Neural progenitor cell (in vitro differentiated cells): ENCODE measurements around the gene ANO1. TPM values are rescaled to one million over a fixed set of nuclear protein-coding genes. Genes with fewer than 3 reads are reported as not detected.

Source experiments
- DNase-seq: peaks from one replicate; pipeline ENCODE4 v3.0.0-alpha.2; 2016; ENCODE audit warnings: low spot score
- H2AFZ ChIP-seq: fragments of 200-600 bp; sonication (generic); replicated peaks from 2 replicates; pipeline ENCODE4 v1.6.1; 2016; ENCODE audit warnings: antibody characterized with exemption
- H3F3A ChIP-seq: fragments of 200-600 bp; sonication (generic); 2 replicates; pipeline ENCODE4 v1.6.1; 2016; ENCODE audit warnings: antibody characterized with exemption, low read depth
- H3K27ac ChIP-seq: fragments of 200-600 bp; sonication (generic); 2 replicates; pipeline ENCODE4 v1.5.1; 2016; ENCODE audit warnings: mild to moderate bottlenecking
- H3K27me3 ChIP-seq: fragments of 200-600 bp; sonication (generic); 2 replicates; pipeline ENCODE4 v1.6.1; 2016; ENCODE audit warnings: mild to moderate bottlenecking, moderate library complexity
- H3K36me3 ChIP-seq: fragments of 200-600 bp; sonication (generic); 2 replicates; pipeline ENCODE4 v1.5.1; 2016
- H3K4me1 ChIP-seq: fragments of 200-600 bp; sonication (generic); 2 replicates; pipeline ENCODE4 v1.6.1; 2016; ENCODE audit warnings: mixed run types
- H3K4me2 ChIP-seq: fragments of 200-600 bp; sonication (generic); 2 replicates; pipeline ENCODE4 v1.6.1; 2016
- H3K4me3 ChIP-seq: fragments of 200-600 bp; sonication (generic); 2 replicates; pipeline ENCODE4 v1.5.1; 2016
- H3K79me2 ChIP-seq: fragments of 200-600 bp; sonication (generic); 2 replicates; pipeline ENCODE4 v1.6.1; 2016; ENCODE audit warnings: low read depth
- H3K9ac ChIP-seq: fragments of 200-600 bp; sonication (generic); 2 replicates; pipeline ENCODE4 v1.6.1; 2016
- H3K9me3 ChIP-seq: fragments of 200-600 bp; sonication (generic); 2 replicates; pipeline ENCODE4 v1.5.1; 2016; ENCODE audit warnings: low read depth
- H4K20me1 ChIP-seq: fragments of 200-600 bp; sonication (generic); 2 replicates; pipeline ENCODE4 v1.6.1; 2016; ENCODE audit warnings: low read depth
- H3K27ac Mint-ChIP-seq: 3 replicates; pipeline ENCODE4 v1.8.0; 2021; ENCODE audit warnings: mixed read lengths
- H3K27me3 Mint-ChIP-seq: 2 replicates; pipeline ENCODE4 v1.8.0; 2022; ENCODE audit warnings: low read depth, mild to moderate bottlenecking, inconsistent platforms, moderate library complexity, mixed read lengths; ENCODE audit not compliant: insufficient read depth
- H3K36me3 Mint-ChIP-seq: 3 replicates; pipeline ENCODE4 v1.8.0; 2021; ENCODE audit warnings: mixed read lengths
- H3K4me1 Mint-ChIP-seq: 3 replicates; pipeline ENCODE4 v1.8.0; 2021; ENCODE audit warnings: mixed read lengths
- H3K4me3 Mint-ChIP-seq: 3 replicates; pipeline ENCODE4 v1.8.0; 2021; ENCODE audit warnings: mild to moderate bottlenecking, moderate library complexity, mixed read lengths
- H3K9me3 Mint-ChIP-seq: 3 replicates; pipeline ENCODE4 v1.8.0; 2020; ENCODE audit warnings: mixed read lengths
- CTCF ChIP-seq: fragments of 200-600 bp; sonication (generic); IDR thresholded peaks from 2 replicates; pipeline ENCODE4 v1.5.1; 2017; ENCODE audit warnings: antibody characterized with exemption, mild to moderate bottlenecking
- EZH2 ChIP-seq: fragments of 200-600 bp; sonication (generic); IDR thresholded peaks from 2 replicates; pipeline ENCODE4 v1.6.1; 2017; ENCODE audit warnings: antibody characterized with exemption, mild to moderate bottlenecking, moderate library complexity
- EZH2phosphoT487 ChIP-seq: fragments of 200-600 bp; sonication (generic); IDR thresholded peaks from 2 replicates; pipeline ENCODE4 v1.6.1; 2017; ENCODE audit warnings: antibody characterized with exemption
- total RNA-seq: library from RNA; depleted of rRNA; stranded (reverse); fragments of >200 nt; gene quantifications from 2 replicates; pipeline ENCODE4 v1.2.3, GENCODE V29; 2015; ENCODE audit warnings: low replicate concordance

Gene ANO1
- total RNA-seq, 1 donor from 2014 or later = not detected

DNA sequence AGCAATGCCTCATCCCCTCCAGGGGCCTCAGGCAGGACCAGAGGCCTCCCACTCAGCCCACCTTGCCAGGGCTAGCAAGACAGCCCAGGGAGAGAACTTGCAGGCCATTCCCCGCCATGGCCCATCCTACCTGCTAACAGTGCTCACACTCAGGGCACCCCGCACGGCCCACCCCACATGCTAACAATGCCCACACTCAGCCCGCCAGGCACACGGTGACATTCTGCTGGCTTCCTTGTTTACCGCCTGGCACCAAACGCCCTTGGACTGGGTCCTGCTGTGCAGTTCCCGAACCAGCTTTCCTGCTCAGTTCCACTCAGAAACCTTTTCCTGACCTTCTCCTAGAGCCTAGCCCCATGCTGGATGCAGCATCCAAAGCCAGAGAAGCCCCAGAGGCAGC is 91.5 kb downstream of the ANO1 start:
- no peak for TF ChIP-seq CTCF
- no peak for TF ChIP-seq EZH2phosphoT487
- TF ChIP-seq EZH2 = no peak
- Mint-ChIP-seq H3K4me3 (no peak overlapping the region), H3K9me3 (no peaks in the 10 kb centered on the region), H3K36me3 (no peaks in the 10 kb centered on the region), H3K27ac (no peak overlapping the region), H3K27me3 (peaks cover 24% of the 10 kb centered on the region), H3K4me1 (peaks cover 29% of the 10 kb centered on the region)
- Histone ChIP-seq H3K9me3 (no peaks in the 10 kb centered on the region), H3F3A (peaks cover 6% of the 10 kb centered on the region), H3K27ac (no peak overlapping the region), H2AFZ (no peak overlapping the region), H3K4me3 (no peak overlapping the region), H4K20me1 (no peaks in the 10 kb centered on the region), H3K4me1 (peaks cover 5% of the 10 kb centered on the region), H3K79me2 (no peaks in the 10 kb centered on the region), H3K27me3 (no peaks in the 10 kb centered on the region), H3K36me3 (no peaks in the 10 kb centered on the region), H3K9ac (no peak overlapping the region), H3K4me2 (no peak overlapping the region)
- no peak for DNase-seq

- Histone ChIP-seq H3K27ac (no peak overlapping the region), H4K20me1 (no peaks in the 10 kb centered on the region), H3K9ac (no peak overlapping the region), H3F3A (peaks cover 17% of the 10 kb centered on the region), H3K4me2 (no peak overlapping the region), H3K9me3 (no peaks in the 10 kb centered on the region), H3K27me3 (no peaks in the 10 kb centered on the region), H3K4me1 (peaks cover 16% of the 10 kb centered on the region), H3K4me3 (no peak overlapping the region), H3K79me2 (no peaks in the 10 kb centered on the region), H2AFZ (no peak overlapping the region), H3K36me3 (no peaks in the 10 kb centered on the region)
- Mint-ChIP-seq H3K27ac (no peak overlapping the region), H3K27me3 (peaks cover 30% of the 10 kb centered on the region), H3K4me3 (no peak overlapping the region), H3K9me3 (no peaks in the 10 kb centered on the region), H3K4me1 (peaks cover 35% of the 10 kb centered on the region), H3K36me3 (no peaks in the 10 kb centered on the region)
- DNase-seq = no peak
- TF ChIP-seq CTCF (no peak), EZH2 (no peak), EZH2phosphoT487 (no peak)
Measured at GRCh38 chr11:70170596-70171210, 92.6 kb downstream of the ANO1 start.

DNA sequence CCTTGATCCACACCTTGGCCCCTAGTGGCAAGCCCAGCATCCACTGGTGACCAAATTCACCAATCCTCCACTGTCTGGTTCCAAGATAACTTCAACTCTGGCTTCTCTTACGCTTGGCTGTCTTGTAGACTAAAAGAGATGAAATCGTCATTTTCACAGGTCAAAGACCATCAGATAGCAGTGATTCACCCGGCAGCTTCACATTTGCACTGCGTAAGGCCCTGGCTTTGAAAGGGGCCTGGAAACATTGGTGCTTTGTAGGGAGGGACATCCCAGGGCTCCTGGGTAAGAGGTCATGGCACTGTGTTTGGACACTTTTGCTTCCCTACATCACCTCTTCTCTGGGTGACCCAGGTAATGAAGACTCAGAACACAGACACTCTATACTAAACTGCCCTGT is 94.9 kb downstream of the ANO1 start:
- Histone ChIP-seq H3K79me2 (no peaks in the 10 kb centered on the region), H3K4me3 (no peak overlapping the region), H3K4me1 (peaks cover 17% of the 10 kb centered on the region), H3K27me3 (no peaks in the 10 kb centered on the region), H3F3A (peaks cover 19% of the 10 kb centered on the region), H3K9me3 (no peaks in the 10 kb centered on the region), H2AFZ (no peak overlapping the region), H3K27ac (no peak overlapping the region), H3K9ac (no peak overlapping the region), H3K36me3 (no peaks in the 10 kb centered on the region), H4K20me1 (no peaks in the 10 kb centered on the region), H3K4me2 (no peak overlapping the region)
- H3K36me3 Mint-ChIP-seq = no peaks in the 10 kb centered on the region
- H3K4me3 Mint-ChIP-seq = no peak overlapping the region
- peaks cover 2% of the 10 kb centered on the region for H3K9me3 Mint-ChIP-seq
- peaks cover 39% of the 10 kb centered on the region for H3K4me1 Mint-ChIP-seq
- H3K27me3 Mint-ChIP-seq = peaks cover 25% of the 10 kb centered on the region
- peak overlapping the region; percentile 23 for H3K27ac Mint-ChIP-seq
- no peak for TF ChIP-seq CTCF
- no peak for TF ChIP-seq EZH2
- no peak for TF ChIP-seq EZH2phosphoT487
- no peak for DNase-seq
